IMR-90 (cell line): ENCODE results near the gene PKDCC. TPM values are rescaled to one million over a fixed set of nuclear protein-coding genes. Genes with fewer than 3 reads are reported as not detected.

Experiments used
- ELK1 ChIP-seq: fragments of 150-350 bp; IDR thresholded peaks from 2 replicates; pipeline ENCODE4 v1.6.1; 2016; ENCODE audit warnings: low read depth, mild to moderate bottlenecking, low read length, moderate library complexity, borderline replicate concordance
- polyA plus RNA-seq, 3 experiments: library from polyadenylated mRNA; depleted of rRNA; stranded (reverse); fragments of >200 nt; gene quantifications; 2 replicates each; pipeline ENCODE4 v1.2.3, GENCODE V29; 2012; ENCODE audit warnings: low replicate concordance in 1 of 3
- total RNA-seq: library from RNA; depleted of rRNA; stranded (reverse); fragments of >200 nt; gene quantifications from 2 replicates; pipeline ENCODE4 v1.2.3, GENCODE V29; 2012

The PKDCC gene
- total and polyA plus RNA-seq, 2 of the 4 experiments (the other 2 are of a cell fraction), result 55.6 to 95.7 TPM

DNA sequence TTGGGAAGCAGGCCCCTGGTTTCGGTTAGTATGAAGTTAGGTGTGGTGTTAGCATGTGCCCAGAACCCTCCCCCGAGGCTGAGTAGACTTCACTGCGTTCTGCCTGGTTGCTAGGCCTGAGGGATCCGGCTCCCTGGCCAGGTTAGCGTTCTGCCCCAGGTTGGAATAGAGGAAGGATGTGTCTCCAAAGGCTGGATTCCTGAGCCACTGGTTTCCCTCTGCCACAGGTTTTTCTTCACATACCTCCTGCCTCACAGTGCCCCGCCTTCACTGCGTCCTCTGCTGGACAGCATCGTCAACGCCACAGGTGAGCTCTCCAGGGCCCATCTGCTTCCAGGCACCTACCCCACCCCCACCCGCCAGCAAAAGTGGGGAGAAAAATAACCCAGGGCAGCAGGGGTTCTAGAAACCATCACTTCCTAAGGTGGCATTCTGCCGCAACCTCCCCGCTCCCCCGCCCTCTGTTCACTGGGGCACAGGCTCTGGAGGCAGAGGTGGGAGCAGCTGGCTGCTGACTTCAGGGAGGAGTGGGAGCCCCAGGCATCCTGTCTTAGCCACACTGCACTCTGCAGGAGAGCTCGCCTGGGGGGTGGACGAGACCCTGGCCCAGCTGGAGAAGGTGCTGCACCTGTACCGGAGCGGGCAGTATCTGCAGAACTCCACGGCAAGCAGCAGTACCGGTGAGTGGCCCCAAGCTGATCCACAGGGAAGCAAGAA, 7.1 kb downstream of the PKDCC start (continued):
- no peak for TF ChIP-seq ELK1
